K562 (cell line): ENCODE measurements around the gene IFNA7. TPM values are rescaled to one million over a fixed set of nuclear protein-coding genes. Genes with fewer than 3 reads are reported as not detected.

Source experiments
- ATAC-seq: fragments of 200-7000 bp; cut with Tn5 transposase; 3 replicates; pipeline ENCODE4 v1.9.1; 2020; ENCODE audit warnings: moderate library complexity
- BruUV-seq: library from RNA; stranded (reverse); fragments of 400-500 nt; replicated peaks from 2 replicates; lab custom pipeline; 2021; lab: Mats Ljungman, UMichigan
- CTCF ChIA-PET: fragments of 300-600 bp; formaldehyde crosslinking; extraction: SDS; loops from one replicate; lab custom pipeline; 2021; ENCODE audit warnings: low intra/inter-chr PET ratio; lab: Yijun Ruan, JAX
- POLR2A ChIA-PET: fragments of 300-600, 350-650 bp; sonication (Branson Sonifier 250); formaldehyde crosslinking; extraction: SDS; loops from one replicate; lab custom pipeline; 2021; ENCODE audit warnings: antibody characterized with exemption, inconsistent platforms; lab: Yijun Ruan, JAX
- DNase-seq, 4 experiments: peaks; one replicate each; pipeline versions ENCODE4 v3.0.0 to v3.0.0-alpha.2; 2011 to 2018; ENCODE audit warnings: low spot score in 3 of 4, mixed read lengths in 3 of 4; ENCODE audit errors: extremely low read depth in 1 of 4
- FAIRE-seq: peaks from 2 replicates; lab custom pipeline; 2011; peaks lifted over from hg19 to GRCh38; lab: Jason Lieb, UNC
- H2AFZ ChIP-seq: 2 replicates; pipeline ENCODE4 v1.6.0; 2011; ENCODE audit warnings: low read depth, low read length, control low read depth, inconsistent platforms
- H3K27ac ChIP-seq: fragments of 200-600 bp; 3 replicates; pipeline ENCODE4 v1.8.0; 2011; ENCODE audit warnings: low read depth, mild to moderate bottlenecking, control low read depth, inconsistent platforms, low read length, moderate library complexity, mixed read lengths; ENCODE audit errors: extremely low read depth
- H3K27me3 ChIP-seq, 2 experiments: fragments of 300-600 bp in 1 of 2; 2 replicates in 1 of 2; 3 replicates in 1 of 2; pipeline versions ENCODE4 v1.6.0 to v1.8.0; 2011; ENCODE audit warnings: inconsistent platforms in 2 of 2, low read length in 2 of 2, mild to moderate bottlenecking in 1 of 2, mixed read lengths in 1 of 2, moderate library complexity in 1 of 2; ENCODE audit not compliant: control insufficient read depth in 2 of 2, insufficient read depth in 2 of 2
- H3K36me3 ChIP-seq: fragments of 300-600 bp; 3 replicates; pipeline ENCODE4 v1.8.0; 2011; ENCODE audit warnings: mild to moderate bottlenecking, low read length, inconsistent platforms; ENCODE audit not compliant: control insufficient read depth, insufficient read depth
- H3K4me1 ChIP-seq, 2 experiments: fragments of 200-600 bp in 1 of 2; replicated peaks in 1 of 2; 2 replicates in 1 of 2; 3 replicates in 1 of 2; pipeline versions ENCODE4 v1.5.1 to v1.8.0; 2011; ENCODE audit warnings: inconsistent platforms in 2 of 2, low read length in 2 of 2, mild to moderate bottlenecking in 1 of 2, mixed read lengths in 1 of 2, moderate library complexity in 1 of 2; ENCODE audit not compliant: control insufficient read depth in 2 of 2, insufficient read depth in 2 of 2
- H3K4me2 ChIP-seq: 2 replicates; pipeline ENCODE4 v1.6.1; 2011; ENCODE audit warnings: low read length, control low read depth, inconsistent platforms, mixed read lengths; ENCODE audit not compliant: insufficient read depth
- H3K4me3 ChIP-seq: fragments of 200-600 bp; sonication (generic), shearing (Covaris generic); 2 replicates; pipeline ENCODE4 v1.5.1; 2016; ENCODE audit warnings: control low read depth, inconsistent platforms
- H3K79me2 ChIP-seq: fragments of 200-600 bp; 3 replicates; pipeline ENCODE4 v1.8.0; 2011; ENCODE audit warnings: low read length, inconsistent platforms; ENCODE audit not compliant: control insufficient read depth, insufficient read depth
- H3K9ac ChIP-seq, 2 experiments: 2 replicates each; pipeline versions ENCODE4 v1.6.0 to v1.6.1; 2011; ENCODE audit warnings: low read depth in 2 of 2, low read length in 2 of 2, control low read depth in 1 of 2, inconsistent platforms in 1 of 2, mild to moderate bottlenecking in 1 of 2, mixed read lengths in 1 of 2; ENCODE audit not compliant: insufficient read depth in 1 of 2
- H3K9me1 ChIP-seq: one replicate; pipeline ENCODE4 v1.6.0; 2011; ENCODE audit warnings: inconsistent platforms, mild to moderate bottlenecking, low read length, moderate library complexity; ENCODE audit not compliant: control insufficient read depth, insufficient read depth
- H3K9me3 ChIP-seq: replicated peaks from 2 replicates; pipeline ENCODE4 v1.5.1; 2011; ENCODE audit warnings: low read depth, low read length, inconsistent platforms; ENCODE audit not compliant: control insufficient read depth, insufficient read depth
- H4K20me1 ChIP-seq: replicated peaks from 2 replicates; pipeline ENCODE4 v1.6.1; 2011; ENCODE audit warnings: low read length, inconsistent platforms, mixed read lengths; ENCODE audit not compliant: control insufficient read depth, insufficient read depth
- CTBP1 ChIP-seq: fragments of 450-650 bp; IDR thresholded peaks from 2 replicates; pipeline ENCODE4 v1.6.1; 2016; ENCODE audit warnings: borderline replicate concordance
- WGBS: fragments of 100-300 bp; shearing (Covaris generic); methylation state at CpG from one replicate; pipeline ENCODE4 v1.1.6; 2016; ENCODE audit warnings: low coverage, mixed read lengths; ENCODE audit not compliant: insufficient coverage; ENCODE audit errors: missing lambda C conversion rate; 5-methylcytosine and 5-hydroxymethylcytosine counted together
- in situ Hi-C: fragments of 300-500 bp; cut with MboI; formaldehyde crosslinking; loops from 4 replicates; pipeline ENCODE4 v1.15.0; 2018; ENCODE audit warnings: inconsistent platforms, mixed read lengths
- intact Hi-C: fragments of 100-400 bp; cut with micrococcal nuclease; formaldehyde crosslinking; loops from 2 replicates; pipeline ENCODE4 v1.14.2; 2022
- polyA plus RNA-seq, 8 experiments: library from polyadenylated mRNA; depleted of rRNA in 4 of 8; stranded (reverse) in 5 of 8; unstranded in 3 of 8; fragments of >200 nt; fragmentation: Nextera tagmentation in 2 of 8; fragmentation: Illumina TruSeq in 1 of 8; extraction: Ambion mirVana in 2 of 8; extraction: Trizol in 1 of 8; gene quantifications; 2 replicates each; pipeline versions ENCODE4 v1.2.1 to v1.2.3, GENCODE V29; 2011 to 2014; ENCODE audit warnings: inconsistent platforms in 1 of 8, missing spikeins in 1 of 8
- small RNA-seq: library from RNA; depleted of rRNA; stranded (forward); fragments of <200 nt; gene quantifications from one replicate; pipeline ENCODE3, GENCODE V24; 2014
- total RNA-seq, 7 experiments: library from RNA; depleted of rRNA in 6 of 7; stranded (reverse); fragments of >200 nt in 6 of 7; fragmentation: Illumina TruSeq in 2 of 7; extraction: Trizol in 2 of 7; gene quantifications; 2 replicates each; pipeline versions ENCODE4 v1.2.1 to v1.2.3, GENCODE V29; 2011 to 2021; ENCODE audit warnings: low replicate concordance in 1 of 7

IFNA7 gene
- total and polyA plus RNA-seq, 9 of the 15 experiments (the other 6 are each of a cell fraction or from before 2014, with no cell fraction given), result not detected

- intact Hi-C loops (no loop called here), in situ Hi-C loops (no loop called here)
- H4K20me1 ChIP-seq, result no peaks in the 10 kb centered on the region
- no peak overlapping the region for H3K4me3 ChIP-seq
- H3K36me3 ChIP-seq, result no peaks in the 10 kb centered on the region
- no peak for FAIRE-seq
- CTCF ChIA-PET, result no interaction called here
- H2AFZ ChIP-seq, result no peak overlapping the region
- no peak for DNase-seq
- no peak for ATAC-seq
- no peaks in the 10 kb centered on the region for H3K27me3 ChIP-seq
- H3K27ac ChIP-seq, result no peak overlapping the region
- no peak overlapping the region for H3K4me2 ChIP-seq
- POLR2A ChIA-PET, result no interaction called here
- no CpG with 5 or more reads among the region's 3 CpGs for WGBS
- H3K79me2 ChIP-seq, result no peaks in the 10 kb centered on the region
- no peaks in the 10 kb centered on the region for H3K9me3 ChIP-seq
- H3K4me1 ChIP-seq, result no peaks in the 10 kb centered on the region
- BruUV-seq, result no TSS peak
- no peaks in the 10 kb centered on the region for H3K9me1 ChIP-seq
- no peak for TF ChIP-seq CTBP1
- no peak overlapping the region for H3K9ac ChIP-seq
These were observed 48.5 kb downstream of the IFNA7 start for GRCh38 chr9:21153336-21154017.

Small RNAs within 50 kb of the gene (small RNA-seq; reads per million reads assigned to genes)
- not detected for gene RF00019

Other genes with a start within 250 kb of the IFNA7 start
Only the 7 nearest of the 16 such genes appear.
- gene IFNW1, start 60.4 kb downstream of the IFNA7 start, total RNA-seq (2014; rRNA removed), result not detected in 2 replicates
- gene IFNW1, start 60.4 kb downstream of the IFNA7 start, total RNA-seq (2014; rRNA removed; fragmentation: Illumina TruSeq; extraction: Trizol), result not detected in 2 replicates
- gene IFNW1, start 60.4 kb downstream of the IFNA7 start, total RNA-seq (2015; rRNA removed; fragmentation: Illumina TruSeq; extraction: Trizol), result not detected in 2 replicates
- gene IFNW1, start 60.4 kb downstream of the IFNA7 start, total RNA-seq (2021), result not detected in 2 replicates
- not detected in 2 replicates for gene IFNW1, start 60.4 kb downstream of the IFNA7 start, polyA plus RNA-seq (2011; rRNA removed)
- gene IFNW1, start 60.4 kb downstream of the IFNA7 start, polyA plus RNA-seq (2014; fragmentation: Illumina TruSeq; extraction: Trizol), result not detected in 2 replicates
- gene IFNW1, start 60.4 kb downstream of the IFNA7 start, polyA plus RNA-seq (2014; fragmentation: Nextera tagmentation; extraction: Ambion mirVana), result not detected
- gene IFNW1, start 60.4 kb downstream of the IFNA7 start, polyA plus RNA-seq (2014; rRNA removed), result not detected in 2 replicates
- not detected in 2 replicates for gene IFNA21, start 35.5 kb downstream of the IFNA7 start, total RNA-seq (2014; rRNA removed)
- gene IFNA21, start 35.5 kb downstream of the IFNA7 start, total RNA-seq (2014; rRNA removed; fragmentation: Illumina TruSeq; extraction: Trizol), result not detected in 2 replicates
- not detected in 2 replicates for gene IFNA21, start 35.5 kb downstream of the IFNA7 start, total RNA-seq (2015; rRNA removed; fragmentation: Illumina TruSeq; extraction: Trizol)
- not detected in 2 replicates for gene IFNA21, start 35.5 kb downstream of the IFNA7 start, total RNA-seq (2021)
- gene IFNA21, start 35.5 kb downstream of the IFNA7 start, polyA plus RNA-seq (2011; rRNA removed), result not detected in 2 replicates
- gene IFNA21, start 35.5 kb downstream of the IFNA7 start, polyA plus RNA-seq (2014; fragmentation: Illumina TruSeq; extraction: Trizol), result not detected in 2 replicates
- gene IFNA21, start 35.5 kb downstream of the IFNA7 start, polyA plus RNA-seq (2014; fragmentation: Nextera tagmentation; extraction: Ambion mirVana), result not detected
- gene IFNA21, start 35.5 kb downstream of the IFNA7 start, polyA plus RNA-seq (2014; rRNA removed), result not detected in 2 replicates
- not detected in 2 replicates for gene IFNA4, start 14.6 kb downstream of the IFNA7 start, total RNA-seq (2014; rRNA removed)
- gene IFNA4, start 14.6 kb downstream of the IFNA7 start, total RNA-seq (2014; rRNA removed; fragmentation: Illumina TruSeq; extraction: Trizol), result not detected in 2 replicates
- gene IFNA4, start 14.6 kb downstream of the IFNA7 start, total RNA-seq (2015; rRNA removed; fragmentation: Illumina TruSeq; extraction: Trizol), result not detected in 2 replicates
- not detected in 2 replicates for gene IFNA4, start 14.6 kb downstream of the IFNA7 start, total RNA-seq (2021)
- gene IFNA4, start 14.6 kb downstream of the IFNA7 start, polyA plus RNA-seq (2011; rRNA removed), result not detected in 2 replicates
- gene IFNA4, start 14.6 kb downstream of the IFNA7 start, polyA plus RNA-seq (2014; fragmentation: Illumina TruSeq; extraction: Trizol), result not detected in 2 replicates
- gene IFNA4, start 14.6 kb downstream of the IFNA7 start, polyA plus RNA-seq (2014; fragmentation: Nextera tagmentation; extraction: Ambion mirVana), result not detected
- not detected in 2 replicates for gene IFNA4, start 14.6 kb downstream of the IFNA7 start, polyA plus RNA-seq (2014; rRNA removed)
- not detected in 2 replicates for gene IFNA10, start 4.9 kb upstream of the IFNA7 start, total RNA-seq (2014; rRNA removed)
- not detected in 2 replicates for gene IFNA10, start 4.9 kb upstream of the IFNA7 start, total RNA-seq (2014; rRNA removed; fragmentation: Illumina TruSeq; extraction: Trizol)
- not detected in 2 replicates for gene IFNA10, start 4.9 kb upstream of the IFNA7 start, total RNA-seq (2015; rRNA removed; fragmentation: Illumina TruSeq; extraction: Trizol)
- not detected in 2 replicates for gene IFNA10, start 4.9 kb upstream of the IFNA7 start, total RNA-seq (2021)
- not detected in 2 replicates for gene IFNA10, start 4.9 kb upstream of the IFNA7 start, polyA plus RNA-seq (2011; rRNA removed)
- not detected in 2 replicates for gene IFNA10, start 4.9 kb upstream of the IFNA7 start, polyA plus RNA-seq (2014; fragmentation: Illumina TruSeq; extraction: Trizol)
- not detected for gene IFNA10, start 4.9 kb upstream of the IFNA7 start, polyA plus RNA-seq (2014; fragmentation: Nextera tagmentation; extraction: Ambion mirVana)
- gene IFNA10, start 4.9 kb upstream of the IFNA7 start, polyA plus RNA-seq (2014; rRNA removed), result not detected in 2 replicates
- not detected in 2 replicates for gene IFNA16, start 15.1 kb upstream of the IFNA7 start, total RNA-seq (2014; rRNA removed)
- not detected in 2 replicates for gene IFNA16, start 15.1 kb upstream of the IFNA7 start, total RNA-seq (2014; rRNA removed; fragmentation: Illumina TruSeq; extraction: Trizol)
- gene IFNA16, start 15.1 kb upstream of the IFNA7 start, total RNA-seq (2015; rRNA removed; fragmentation: Illumina TruSeq; extraction: Trizol), result not detected in 2 replicates
- not detected in 2 replicates for gene IFNA16, start 15.1 kb upstream of the IFNA7 start, total RNA-seq (2021)
- not detected in 2 replicates for gene IFNA16, start 15.1 kb upstream of the IFNA7 start, polyA plus RNA-seq (2011; rRNA removed)
- not detected in 2 replicates for gene IFNA16, start 15.1 kb upstream of the IFNA7 start, polyA plus RNA-seq (2014; fragmentation: Illumina TruSeq; extraction: Trizol)
- not detected for gene IFNA16, start 15.1 kb upstream of the IFNA7 start, polyA plus RNA-seq (2014; fragmentation: Nextera tagmentation; extraction: Ambion mirVana)
- not detected in 2 replicates for gene IFNA16, start 15.1 kb upstream of the IFNA7 start, polyA plus RNA-seq (2014; rRNA removed)
- gene IFNA17, start 26.0 kb upstream of the IFNA7 start, total RNA-seq (2014; rRNA removed), result not detected in 2 replicates
- not detected in 2 replicates for gene IFNA17, start 26.0 kb upstream of the IFNA7 start, total RNA-seq (2014; rRNA removed; fragmentation: Illumina TruSeq; extraction: Trizol)
- gene IFNA17, start 26.0 kb upstream of the IFNA7 start, total RNA-seq (2015; rRNA removed; fragmentation: Illumina TruSeq; extraction: Trizol), result not detected in 2 replicates
- not detected in 2 replicates for gene IFNA17, start 26.0 kb upstream of the IFNA7 start, total RNA-seq (2021)
- gene IFNA17, start 26.0 kb upstream of the IFNA7 start, polyA plus RNA-seq (2011; rRNA removed), result not detected in 2 replicates
- gene IFNA17, start 26.0 kb upstream of the IFNA7 start, polyA plus RNA-seq (2014; fragmentation: Illumina TruSeq; extraction: Trizol), result not detected in 2 replicates
- gene IFNA17, start 26.0 kb upstream of the IFNA7 start, polyA plus RNA-seq (2014; fragmentation: Nextera tagmentation; extraction: Ambion mirVana), result not detected
- not detected in 2 replicates for gene IFNA17, start 26.0 kb upstream of the IFNA7 start, polyA plus RNA-seq (2014; rRNA removed)
- not detected in 2 replicates for gene IFNA14, start 37.8 kb upstream of the IFNA7 start, total RNA-seq (2014; rRNA removed)
- not detected in 2 replicates for gene IFNA14, start 37.8 kb upstream of the IFNA7 start, total RNA-seq (2014; rRNA removed; fragmentation: Illumina TruSeq; extraction: Trizol)
- not detected in 2 replicates for gene IFNA14, start 37.8 kb upstream of the IFNA7 start, total RNA-seq (2015; rRNA removed; fragmentation: Illumina TruSeq; extraction: Trizol)
- gene IFNA14, start 37.8 kb upstream of the IFNA7 start, total RNA-seq (2021), result not detected in 2 replicates
- not detected in 2 replicates for gene IFNA14, start 37.8 kb upstream of the IFNA7 start, polyA plus RNA-seq (2011; rRNA removed)
- not detected in 2 replicates for gene IFNA14, start 37.8 kb upstream of the IFNA7 start, polyA plus RNA-seq (2014; fragmentation: Illumina TruSeq; extraction: Trizol)
- gene IFNA14, start 37.8 kb upstream of the IFNA7 start, polyA plus RNA-seq (2014; fragmentation: Nextera tagmentation; extraction: Ambion mirVana), result not detected
- gene IFNA14, start 37.8 kb upstream of the IFNA7 start, polyA plus RNA-seq (2014; rRNA removed), result not detected in 2 replicates